Measurements from ENCODE around the gene GALNT9.
A peak's percentile ranks its signal among the peaks of the same experiment; 100 is the strongest.

Gene GALNT9

DNA sequence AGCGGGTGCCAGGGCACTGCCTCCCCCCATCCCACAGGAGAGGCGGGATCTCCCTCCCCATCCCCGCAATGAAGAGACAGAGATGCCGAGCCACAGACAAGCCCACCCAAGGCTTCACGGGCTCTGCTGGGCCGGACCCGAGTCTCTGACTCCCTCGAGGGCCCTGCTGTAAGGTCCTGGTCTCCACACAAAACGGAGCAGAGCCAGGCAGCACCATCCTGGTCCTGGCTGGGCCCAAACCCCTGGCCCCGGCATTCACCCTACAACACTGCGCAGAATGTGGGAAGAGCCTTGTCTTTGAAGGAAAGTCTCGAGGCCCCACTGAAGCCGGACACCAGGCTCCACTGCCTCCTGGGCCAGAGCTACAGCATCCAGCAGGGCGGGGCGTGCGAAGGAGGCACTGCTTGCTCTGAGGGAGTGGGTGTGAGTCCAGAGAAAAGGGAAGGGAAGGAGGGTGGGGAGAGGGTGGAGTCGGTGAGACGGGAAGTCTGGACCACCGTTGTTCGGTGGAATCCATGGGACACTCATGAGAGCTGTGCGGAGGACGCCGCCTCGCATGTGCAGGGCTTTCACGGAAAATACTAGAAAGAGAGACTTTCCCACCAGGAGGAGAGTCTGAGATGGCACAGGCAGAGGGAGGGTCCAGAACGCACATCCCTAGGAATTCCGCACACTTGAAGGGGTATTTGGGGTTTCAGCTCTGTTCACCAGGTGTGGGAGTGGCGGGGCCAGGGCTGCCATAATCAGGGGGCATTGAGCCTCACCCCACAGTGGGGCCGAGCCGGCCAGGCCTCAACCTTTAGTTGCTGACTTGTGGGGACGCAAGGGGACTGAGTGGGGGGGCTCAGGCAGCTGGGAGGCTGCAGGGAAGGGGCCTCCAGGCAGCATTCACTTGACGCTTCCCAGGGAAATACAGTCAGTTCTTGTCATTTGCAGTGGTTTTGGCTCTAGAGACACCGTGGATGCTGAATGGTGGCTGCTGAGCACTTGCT lies 36.8 kb downstream of the GALNT9 start:
- DNase-seq, result no peak

DNA sequence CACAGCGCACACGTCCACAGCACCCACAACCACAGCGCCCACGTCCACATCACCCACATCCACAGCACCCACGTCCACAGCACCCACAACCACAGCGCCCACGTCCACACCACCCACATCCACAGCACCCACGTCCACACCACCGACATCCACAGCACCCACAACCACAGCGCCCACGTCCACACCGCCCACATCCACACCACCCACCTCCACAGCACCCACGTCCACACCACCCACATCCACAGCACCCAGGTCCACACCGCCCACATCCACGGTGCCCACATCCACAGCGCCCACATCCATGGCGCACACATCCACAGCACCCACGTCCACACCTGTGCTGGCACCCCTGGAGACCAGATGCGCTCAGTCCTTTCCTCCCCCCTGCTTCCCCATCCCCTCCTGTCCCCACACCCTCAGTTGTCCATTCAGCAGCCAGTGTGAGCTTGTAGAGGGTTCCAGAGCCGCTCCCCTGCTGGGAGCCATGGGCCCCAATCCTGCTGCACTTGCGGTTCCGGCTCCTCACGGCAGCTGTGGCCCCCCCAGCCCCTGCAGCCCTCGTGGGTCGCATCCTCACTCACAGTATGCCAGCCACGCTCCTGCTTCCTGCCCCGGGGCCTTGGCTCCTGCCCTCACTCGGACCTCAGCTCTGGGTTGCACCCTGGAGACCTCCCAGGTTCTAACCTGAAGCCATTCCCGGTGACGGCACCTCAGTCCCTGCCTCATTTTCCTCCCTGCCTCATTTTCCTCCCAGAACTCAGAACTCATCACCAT lies 37.8 kb downstream of the GALNT9 start:
- DNase-seq, result no peak

- no peak for DNase-seq
Measured at GRCh38 chr12:132290203-132290540, 39.2 kb downstream of the GALNT9 start.

DNA sequence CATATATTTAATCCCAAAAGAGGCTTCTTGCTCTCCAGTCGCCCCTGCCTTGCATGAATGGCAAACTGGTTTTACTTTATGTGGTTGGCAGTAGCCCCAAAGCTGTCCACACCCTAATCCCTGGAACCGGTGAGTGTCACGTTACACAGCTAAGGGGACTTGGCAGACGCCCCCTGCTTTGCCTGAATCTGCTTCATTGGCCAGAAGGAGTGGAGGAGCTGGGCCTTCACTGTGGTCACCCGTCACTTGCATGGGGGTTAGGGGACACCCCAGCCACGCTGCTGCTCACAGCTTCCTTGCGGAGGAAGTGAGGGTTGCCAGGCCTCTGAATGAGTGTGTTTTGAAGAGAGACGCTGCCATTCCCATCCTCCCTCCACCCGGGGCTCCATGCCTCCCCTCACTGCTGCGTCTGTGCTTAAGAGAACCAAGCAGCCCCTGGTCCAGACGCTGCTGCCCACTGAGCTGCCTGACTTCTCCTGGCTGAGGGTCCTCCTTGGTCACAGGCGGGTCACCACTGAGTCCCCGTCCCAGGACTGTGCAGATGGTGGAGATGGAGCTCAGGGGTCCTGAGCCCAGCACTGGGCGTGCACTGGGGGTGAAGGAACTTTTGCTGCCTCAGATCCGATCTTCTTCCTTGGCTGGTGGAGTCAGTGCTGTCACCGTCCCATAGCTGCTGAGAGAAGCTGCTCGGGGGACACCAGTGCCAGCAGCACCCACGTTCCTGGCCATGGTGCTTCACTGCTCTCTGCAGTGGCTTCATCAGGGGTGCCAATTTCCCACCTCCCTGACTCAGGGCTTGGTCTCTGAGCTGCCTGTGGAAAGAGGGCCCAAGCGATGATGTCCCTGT lies 39.8 kb downstream of the GALNT9 start:
- DNase-seq, result no peak

DNA sequence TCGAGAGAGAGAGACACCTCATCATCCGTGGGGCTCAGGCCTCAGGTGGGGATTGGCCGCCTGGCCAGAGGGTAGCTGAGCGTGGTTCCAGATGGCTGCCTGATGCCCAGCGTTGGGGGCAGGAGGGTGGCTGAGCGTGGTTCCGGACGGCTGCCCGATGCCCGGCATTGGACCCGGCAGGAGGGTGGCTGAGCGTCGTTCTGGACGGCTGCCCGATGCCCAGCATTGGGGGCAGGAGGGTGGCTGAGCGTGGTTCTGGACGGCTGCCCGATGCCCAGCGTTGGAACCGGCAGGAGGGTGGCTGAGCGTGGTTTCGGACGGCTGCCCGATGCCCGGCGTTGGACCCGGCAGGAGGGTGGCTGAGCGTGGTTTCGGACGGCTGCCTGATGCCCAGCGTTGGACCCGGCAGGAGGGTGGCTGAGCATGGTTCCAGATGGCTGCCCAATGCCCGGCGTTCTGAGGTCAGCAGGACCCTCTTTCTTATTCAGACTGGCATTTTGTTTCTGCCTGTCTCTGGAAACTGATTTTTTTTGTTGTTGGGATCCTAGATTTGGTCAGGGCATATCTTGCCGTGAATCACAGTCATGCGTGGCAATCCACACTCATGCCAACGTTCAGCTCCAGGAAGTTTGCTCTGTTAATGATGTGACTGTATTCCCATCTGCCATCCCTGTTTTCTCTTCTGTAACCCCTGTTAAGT lies 40.7 kb downstream of the GALNT9 start:
- no peak for DNase-seq

DNA sequence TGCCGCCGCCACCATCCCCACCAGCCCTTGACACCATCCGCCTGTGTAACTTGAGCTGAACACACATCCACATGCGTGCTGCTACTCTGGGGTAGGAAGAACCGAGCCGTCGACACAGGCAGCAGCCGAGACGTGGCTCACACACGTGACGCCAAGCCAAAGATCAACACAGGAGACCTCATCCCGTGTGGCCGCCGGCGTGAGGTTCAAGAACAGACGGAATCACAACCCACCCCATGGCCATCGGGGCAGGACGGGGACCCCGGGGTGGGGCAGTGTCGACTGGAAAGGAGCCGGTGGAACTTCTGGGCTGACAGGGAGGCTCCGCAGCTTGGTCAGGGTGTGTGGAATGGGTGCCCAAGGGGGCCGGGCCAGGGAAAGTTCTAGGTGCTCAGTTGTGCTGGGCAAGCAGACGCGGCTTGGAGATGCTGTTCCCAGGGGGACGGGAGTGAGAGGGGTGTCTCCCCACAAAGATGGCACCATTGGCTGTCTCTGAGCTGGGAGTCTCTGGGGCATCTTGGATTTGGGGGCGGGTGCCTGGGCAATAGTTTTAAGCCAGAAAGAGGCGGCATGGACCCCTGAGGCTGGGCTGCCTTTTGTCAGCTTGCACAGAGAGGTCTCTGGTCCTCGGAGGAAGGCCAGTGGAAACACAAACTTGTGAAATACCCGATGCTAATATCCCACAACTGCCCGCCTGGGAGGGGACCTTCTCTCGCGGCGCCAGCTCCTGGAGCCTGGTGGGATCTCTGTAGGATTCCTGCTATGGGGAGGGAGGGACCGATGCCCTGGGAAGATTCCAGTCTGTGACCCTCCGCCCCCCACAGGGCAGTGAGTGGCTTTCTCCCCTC lies 41.8 kb downstream of the GALNT9 start:
- no peak for DNase-seq

GRCh38 chr12:132286912-132287311 lies 42.5 kb downstream of the GALNT9 start:
- no peak for DNase-seq

DNA sequence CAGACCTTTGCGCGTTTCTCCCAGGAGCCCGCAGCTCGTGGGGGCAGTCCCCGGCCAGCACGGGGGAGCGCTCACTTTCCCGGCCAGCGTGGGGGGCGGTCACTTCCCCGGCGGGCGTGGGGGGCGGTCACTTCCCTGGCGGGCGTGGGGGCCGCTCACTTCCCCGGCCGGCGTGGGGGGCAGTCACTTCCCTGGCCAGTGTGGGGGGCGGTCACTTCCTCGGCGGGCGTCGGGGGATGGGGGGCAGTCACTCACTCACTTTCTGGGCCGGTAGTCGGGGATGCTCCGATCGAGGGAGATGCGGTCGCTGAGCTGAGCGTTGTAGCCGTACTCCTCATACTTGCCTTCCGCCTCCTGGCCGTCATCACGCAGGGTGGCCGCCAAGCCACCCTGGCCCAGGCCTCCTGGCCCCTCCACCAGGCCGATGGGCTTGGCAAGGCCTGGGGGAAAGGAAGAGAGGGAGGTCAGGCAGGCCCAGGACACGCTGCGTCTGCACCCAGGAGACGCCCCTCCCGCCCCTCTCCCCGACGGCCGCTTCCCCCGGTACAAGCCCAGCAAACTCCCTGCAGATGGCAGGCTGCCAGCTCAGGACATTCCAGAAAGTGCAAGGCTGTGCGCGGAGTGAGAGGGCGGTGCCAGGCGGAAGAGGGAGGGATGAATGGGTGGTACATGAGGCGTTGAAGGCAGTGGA lies 43.3 kb downstream of the GALNT9 start:
- no peak for DNase-seq

- no peak for DNase-seq
Measured at GRCh38 chr12:132284827-132285741, 44.3 kb downstream of the GALNT9 start.

- DNase-seq, result peak; percentile 34
Measured at GRCh38 chr12:132284071-132284826, 45.1 kb downstream of the GALNT9 start.

DNA sequence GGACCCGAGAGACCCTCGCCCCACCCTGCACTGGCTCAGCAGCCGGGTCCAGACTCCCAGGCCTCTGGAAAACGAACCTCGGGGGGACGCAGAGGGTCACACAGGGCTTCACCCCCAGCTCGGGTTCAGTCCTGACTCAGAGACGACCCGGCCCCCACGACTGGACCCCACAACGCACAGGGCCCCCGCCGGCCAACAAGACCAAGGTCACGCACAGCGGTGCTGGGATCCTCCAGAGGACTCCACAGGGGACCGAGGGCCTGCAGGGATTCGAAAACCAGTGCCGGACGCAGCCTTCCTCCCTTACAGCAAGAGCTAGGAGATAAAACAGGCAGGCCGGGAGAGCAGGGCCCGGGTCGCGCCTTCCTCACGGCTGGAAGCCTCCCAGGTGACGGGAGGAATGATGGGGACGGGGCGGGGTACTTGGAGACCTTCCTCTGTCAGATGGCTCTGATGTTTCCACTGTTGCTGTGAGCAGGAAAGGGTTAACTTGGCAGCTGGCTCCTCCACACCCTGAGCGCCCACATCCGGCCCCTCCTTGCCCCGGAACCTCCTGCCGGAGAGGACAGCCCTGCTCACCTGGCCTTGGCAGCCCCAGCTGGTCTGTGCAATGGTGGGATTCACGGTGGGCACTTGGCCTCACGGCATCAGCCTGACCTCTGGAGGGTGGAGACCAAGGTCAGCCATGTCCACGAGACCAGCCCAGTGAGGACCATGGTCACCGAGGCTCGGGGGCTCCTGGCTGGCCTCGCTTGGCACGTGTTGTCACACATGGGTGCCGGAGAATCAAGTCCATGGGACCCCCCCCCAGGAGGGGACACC lies 46.2 kb downstream of the GALNT9 start:
- no peak for DNase-seq

GRCh38 chr12:132282031-132282949 lies 47.1 kb downstream of the GALNT9 start:
- no peak for DNase-seq

DNA sequence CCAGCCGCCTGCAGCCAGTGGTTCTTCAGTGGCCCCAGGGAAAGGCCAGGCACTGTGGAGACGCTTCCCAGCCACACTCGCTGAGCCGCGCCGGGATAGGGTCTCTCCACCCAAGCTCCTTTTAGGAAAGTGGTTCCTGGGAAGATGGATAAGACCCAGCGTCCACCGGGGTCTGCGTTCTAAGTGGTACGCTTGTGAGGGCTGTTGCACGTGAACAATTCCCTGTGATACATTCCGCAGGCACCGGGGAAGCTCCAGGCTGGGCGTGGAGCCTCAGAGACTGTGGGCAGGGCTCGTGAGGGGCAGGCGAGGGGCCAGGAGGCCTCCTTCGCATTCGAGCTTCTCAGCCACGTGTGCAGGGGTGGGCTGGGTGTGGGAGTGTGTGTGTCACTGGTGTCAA lies 48.4 kb downstream of the GALNT9 start:
- DNase-seq, result no peak

- DNase-seq, result no peak
Measured at GRCh38 chr12:132280406-132280805, 49.0 kb downstream of the GALNT9 start.

GRCh38 chr12:132279930-132280329 lies 49.5 kb downstream of the GALNT9 start:
- DNase-seq, result no peak

GRCh38 chr12:132279184-132279889 lies 50.1 kb downstream of the GALNT9 start:
- DNase-seq, result peak; percentile 38

Measured in HCEC 1CT (cell line).